K562 (cell line): ENCODE data around the gene SRGAP2C. TPM values are rescaled to one million over a fixed set of nuclear protein-coding genes. Genes with fewer than 3 reads are reported as not detected.
A peak's percentile ranks its signal among the peaks of the same experiment; 100 is the strongest.
"Not testable (repeated sequence)": the region's sequence is repeated elsewhere in the genome, so short reads cannot be mapped to it uniquely, and the experiment has no call there.

Source experiments
- ATAC-seq: fragments of 200-7000 bp; cut with Tn5 transposase; 3 replicates; pipeline ENCODE4 v1.9.1; 2020; ENCODE audit warnings: moderate library complexity
- BruUV-seq: library from RNA; stranded (reverse); fragments of 400-500 nt; replicated peaks from 2 replicates; lab custom pipeline; 2021; lab: Mats Ljungman, UMichigan
- CTCF ChIA-PET: fragments of 300-600 bp; formaldehyde crosslinking; extraction: SDS; loops from one replicate; lab custom pipeline; 2021; ENCODE audit warnings: low intra/inter-chr PET ratio; lab: Yijun Ruan, JAX
- POLR2A ChIA-PET: fragments of 300-600, 350-650 bp; sonication (Branson Sonifier 250); formaldehyde crosslinking; extraction: SDS; loops from one replicate; lab custom pipeline; 2021; ENCODE audit warnings: antibody characterized with exemption, inconsistent platforms; lab: Yijun Ruan, JAX
- DNase-seq, 4 experiments: peaks; one replicate each; pipeline versions ENCODE4 v3.0.0 to v3.0.0-alpha.2; 2011 to 2018; ENCODE audit warnings: low spot score in 3 of 4, mixed read lengths in 3 of 4; ENCODE audit errors: extremely low read depth in 1 of 4
- FAIRE-seq: peaks from 2 replicates; lab custom pipeline; 2011; peaks lifted over from hg19 to GRCh38; lab: Jason Lieb, UNC
- H2AFZ ChIP-seq: 2 replicates; pipeline ENCODE4 v1.6.0; 2011; ENCODE audit warnings: low read depth, low read length, control low read depth, inconsistent platforms
- H3K27ac ChIP-seq: fragments of 200-600 bp; 3 replicates; pipeline ENCODE4 v1.8.0; 2011; ENCODE audit warnings: low read depth, mild to moderate bottlenecking, control low read depth, inconsistent platforms, low read length, moderate library complexity, mixed read lengths; ENCODE audit errors: extremely low read depth
- H3K27me3 ChIP-seq, 2 experiments: fragments of 300-600 bp in 1 of 2; 2 replicates in 1 of 2; 3 replicates in 1 of 2; pipeline versions ENCODE4 v1.6.0 to v1.8.0; 2011; ENCODE audit warnings: inconsistent platforms in 2 of 2, low read length in 2 of 2, mild to moderate bottlenecking in 1 of 2, mixed read lengths in 1 of 2, moderate library complexity in 1 of 2; ENCODE audit not compliant: control insufficient read depth in 2 of 2, insufficient read depth in 2 of 2
- H3K36me3 ChIP-seq: fragments of 300-600 bp; 3 replicates; pipeline ENCODE4 v1.8.0; 2011; ENCODE audit warnings: mild to moderate bottlenecking, low read length, inconsistent platforms; ENCODE audit not compliant: control insufficient read depth, insufficient read depth
- H3K4me1 ChIP-seq, 2 experiments: fragments of 200-600 bp in 1 of 2; replicated peaks in 1 of 2; 2 replicates in 1 of 2; 3 replicates in 1 of 2; pipeline versions ENCODE4 v1.5.1 to v1.8.0; 2011; ENCODE audit warnings: inconsistent platforms in 2 of 2, low read length in 2 of 2, mild to moderate bottlenecking in 1 of 2, mixed read lengths in 1 of 2, moderate library complexity in 1 of 2; ENCODE audit not compliant: control insufficient read depth in 2 of 2, insufficient read depth in 2 of 2
- H3K4me2 ChIP-seq: 2 replicates; pipeline ENCODE4 v1.6.1; 2011; ENCODE audit warnings: low read length, control low read depth, inconsistent platforms, mixed read lengths; ENCODE audit not compliant: insufficient read depth
- H3K4me3 ChIP-seq: fragments of 200-600 bp; sonication (generic), shearing (Covaris generic); 2 replicates; pipeline ENCODE4 v1.5.1; 2016; ENCODE audit warnings: control low read depth, inconsistent platforms
- H3K79me2 ChIP-seq: fragments of 200-600 bp; 3 replicates; pipeline ENCODE4 v1.8.0; 2011; ENCODE audit warnings: low read length, inconsistent platforms; ENCODE audit not compliant: control insufficient read depth, insufficient read depth
- H3K9ac ChIP-seq, 2 experiments: 2 replicates each; pipeline versions ENCODE4 v1.6.0 to v1.6.1; 2011; ENCODE audit warnings: low read depth in 2 of 2, low read length in 2 of 2, control low read depth in 1 of 2, inconsistent platforms in 1 of 2, mild to moderate bottlenecking in 1 of 2, mixed read lengths in 1 of 2; ENCODE audit not compliant: insufficient read depth in 1 of 2
- H3K9me1 ChIP-seq: one replicate; pipeline ENCODE4 v1.6.0; 2011; ENCODE audit warnings: inconsistent platforms, mild to moderate bottlenecking, low read length, moderate library complexity; ENCODE audit not compliant: control insufficient read depth, insufficient read depth
- H3K9me3 ChIP-seq: replicated peaks from 2 replicates; pipeline ENCODE4 v1.5.1; 2011; ENCODE audit warnings: low read depth, low read length, inconsistent platforms; ENCODE audit not compliant: control insufficient read depth, insufficient read depth
- H4K20me1 ChIP-seq: replicated peaks from 2 replicates; pipeline ENCODE4 v1.6.1; 2011; ENCODE audit warnings: low read length, inconsistent platforms, mixed read lengths; ENCODE audit not compliant: control insufficient read depth, insufficient read depth
- BCOR ChIP-seq: fragments of 450-650 bp; IDR thresholded peaks from 2 replicates; pipeline ENCODE4 v1.6.1; 2016
- POLR2G ChIP-seq: fragments of 200-400 bp; formaldehyde crosslinking; IDR thresholded peaks from 2 replicates; pipeline ENCODE4 v1.6.1; 2017; ENCODE audit warnings: low read depth, mild to moderate bottlenecking, antibody characterized with exemption, low read length, moderate library complexity
- RBM22 ChIP-seq: fragments of 200-400 bp; formaldehyde crosslinking; IDR thresholded peaks from 2 replicates; pipeline ENCODE4 v1.6.1; 2018; ENCODE audit warnings: low read length, low read depth; ENCODE audit not compliant: poor library complexity, severe bottlenecking
- VEZF1 ChIP-seq: fragments of 200-800 bp; sonication (Bioruptor generic); IDR thresholded peaks from 2 replicates; pipeline ENCODE4 v1.6.1; 2017; ENCODE audit warnings: missing genetic modification characterization, missing compliant biosample characterization
- ZNF512 ChIP-seq: IDR thresholded peaks from 2 replicates; pipeline ENCODE4 v1.6.1; 2016; ENCODE audit warnings: missing genetic modification characterization, missing compliant biosample characterization
- WGBS: fragments of 100-300 bp; shearing (Covaris generic); methylation state at CpG from one replicate; pipeline ENCODE4 v1.1.6; 2016; ENCODE audit warnings: low coverage, mixed read lengths; ENCODE audit not compliant: insufficient coverage; ENCODE audit errors: missing lambda C conversion rate; 5-methylcytosine and 5-hydroxymethylcytosine counted together
- in situ Hi-C: fragments of 300-500 bp; cut with MboI; formaldehyde crosslinking; loops from 4 replicates; pipeline ENCODE4 v1.15.0; 2018; ENCODE audit warnings: inconsistent platforms, mixed read lengths
- intact Hi-C: fragments of 100-400 bp; cut with micrococcal nuclease; formaldehyde crosslinking; loops from 2 replicates; pipeline ENCODE4 v1.14.2; 2022
- polyA plus RNA-seq, 8 experiments: library from polyadenylated mRNA; depleted of rRNA in 4 of 8; stranded (reverse) in 5 of 8; unstranded in 3 of 8; fragments of >200 nt; fragmentation: Nextera tagmentation in 2 of 8; fragmentation: Illumina TruSeq in 1 of 8; extraction: Ambion mirVana in 2 of 8; extraction: Trizol in 1 of 8; gene quantifications; 2 replicates each; pipeline versions ENCODE4 v1.2.1 to v1.2.3, GENCODE V29; 2011 to 2014; ENCODE audit warnings: inconsistent platforms in 1 of 8, missing spikeins in 1 of 8
- total RNA-seq, 7 experiments: library from RNA; depleted of rRNA in 6 of 7; stranded (reverse); fragments of >200 nt in 6 of 7; fragmentation: Illumina TruSeq in 2 of 7; extraction: Trizol in 2 of 7; gene quantifications; 2 replicates each; pipeline versions ENCODE4 v1.2.1 to v1.2.3, GENCODE V29; 2011 to 2021; ENCODE audit warnings: low replicate concordance in 1 of 7

Gene SRGAP2C
- total and polyA plus RNA-seq, 9 of the 15 experiments (the other 6 are each of a cell fraction or from before 2014, with no cell fraction given) = 5.0 to 21.1 (median 7.7) TPM

GRCh38 chr1:121395718-121396201 is 211.0 kb downstream of the SRGAP2C start:
- H4K20me1 ChIP-seq, H3K9me3 ChIP-seq, H3K9ac ChIP-seq, FAIRE-seq, H3K27me3 ChIP-seq, H3K4me1 ChIP-seq, POLR2A ChIA-PET, H3K27ac ChIP-seq, H3K4me2 ChIP-seq, BruUV-seq, H2AFZ ChIP-seq, H3K9me1 ChIP-seq, DNase-seq, H3K79me2 ChIP-seq, H3K36me3 ChIP-seq, ATAC-seq, in situ Hi-C loops, CTCF ChIA-PET, intact Hi-C loops: not testable (repeated sequence)
- 21% methylated on average over 18 of the region's 38 CpGs for WGBS
- TF ChIP-seq VEZF1 (CRISPR knock-in tag) = peak; percentile 69
- peak overlapping the region; percentile 53 for H3K4me3 ChIP-seq

- H3K9ac ChIP-seq = peak overlapping the region in 1 of 2 experiments; percentile 85; a peak in 2 of 4 replicates
Observed at GRCh38 chr1:121396335-121397081, 211.7 kb downstream of the SRGAP2C start.

More at GRCh38 chr1:121396335-121397081, 211.7 kb downstream of the SRGAP2C start:
- in situ Hi-C loops, H3K9me3 ChIP-seq, H4K20me1 ChIP-seq, H3K79me2 ChIP-seq, BruUV-seq, H3K9me1 ChIP-seq, ATAC-seq, H3K27me3 ChIP-seq, H3K4me1 ChIP-seq, intact Hi-C loops, H3K36me3 ChIP-seq, H3K27ac ChIP-seq, POLR2A ChIA-PET, H3K4me2 ChIP-seq: not testable (repeated sequence)
- DNase-seq = peak in 1 of 4 experiments; percentile 18
- 39% methylated on average over 8 of the region's 88 CpGs for WGBS
- H3K4me3 ChIP-seq = peak overlapping the region; percentile 53
- TF ChIP-seq ZNF512 (tag) (peak; percentile 43; the same call in 1 of the 2 replicates), BCOR (peak; percentile 49; the same call in 1 of the 2 replicates), VEZF1 (CRISPR knock-in tag) (peak; percentile 42), POLR2G (peak; percentile 34; the same call in 1 of the 2 replicates), RBM22 (peak; percentile 40)
- TF ChIP-seq, all 486 proteins: peak for 5; not testable (repeated sequence) for 481
- FAIRE-seq, CTCF ChIA-PET: not testable (repeated sequence)
- 0 out of 2 replicates have a peak overlapping the region, but pooled peaks have one; percentile 32 for H2AFZ ChIP-seq
